Stimulated activated CD8-positive, alpha-beta memory T cell treated with anti-CD3 and anti-CD28 coated beads, Interleukin-12 subunit alpha, Interleukin-12 subunit beta, amount 100 ng/mL, for 1 hour (primary cell): Measurements from ENCODE around the gene VSX1.

Source experiments
- DNase-seq: peaks from one replicate; pipeline ENCODE4 v3.0.0-alpha.2; 2020; ENCODE audit warnings: low read depth

Gene VSX1

DNA sequence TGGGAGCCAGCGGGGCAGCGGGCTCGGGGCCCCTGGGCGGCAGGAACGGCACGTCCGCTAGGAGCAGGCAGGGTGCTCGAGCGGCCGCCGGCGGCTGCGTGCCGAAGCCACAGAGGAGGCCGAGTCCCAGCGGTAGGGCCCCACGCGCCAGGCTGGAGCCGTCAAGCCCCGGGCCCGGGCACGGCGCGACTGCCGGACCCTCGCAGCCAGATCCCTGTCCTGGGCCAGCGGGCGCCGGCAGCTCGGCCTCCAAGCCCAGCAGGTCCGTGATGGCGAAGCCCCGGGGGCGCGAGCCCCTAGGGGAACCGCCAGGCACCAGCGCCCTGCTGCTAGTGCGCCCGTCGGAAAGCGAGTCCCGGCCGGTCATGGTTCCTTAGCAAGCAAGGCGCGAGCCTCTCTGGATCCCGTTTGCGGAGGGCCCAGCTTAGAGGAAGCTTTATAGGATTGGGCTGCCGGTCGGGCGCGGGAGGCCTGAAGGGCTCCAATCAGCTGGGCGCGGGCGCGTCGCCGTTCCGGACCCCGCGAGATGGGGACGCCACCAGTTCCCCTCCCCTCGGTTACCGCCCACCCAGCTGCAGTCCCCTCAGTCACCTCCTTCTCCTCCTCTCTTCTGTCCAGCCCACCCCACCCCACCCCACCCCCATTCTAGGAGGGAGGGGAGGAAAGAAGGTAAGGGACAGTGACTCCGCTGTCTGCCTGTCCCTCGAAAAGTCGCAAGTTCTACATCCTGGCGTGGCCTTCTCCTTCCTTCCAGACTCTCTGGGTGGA is at the start of gene VSX1:
Gene VSX1, minus strand, starts transcription at position 412 of the 768 bp plus-strand sequence. Its CDS starts 45 bp downstream, at position 367.
- no peak for DNase-seq

DNA sequence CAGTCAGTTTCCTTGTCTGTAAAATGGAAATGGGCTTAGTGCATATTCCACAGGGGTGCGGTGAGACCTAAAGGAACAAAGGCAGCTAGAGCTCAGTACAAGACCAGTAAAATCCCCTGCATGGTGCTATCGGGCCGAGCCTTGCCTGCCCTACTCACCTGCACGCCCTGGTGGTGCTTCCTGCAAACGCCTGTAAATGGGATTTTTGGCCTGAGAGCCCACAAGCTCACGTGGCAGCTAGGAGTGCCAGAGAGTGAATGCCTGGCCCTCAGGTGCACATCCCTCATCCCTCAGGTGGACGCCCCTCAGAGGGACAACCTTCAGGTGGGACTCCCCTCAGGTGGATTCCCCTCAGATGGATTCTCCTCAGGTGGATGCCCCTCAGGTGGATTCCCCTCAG is 48.0 kb upstream of the VSX1 start:
- DNase-seq, result no peak

- DNase-seq, result no peak
Observed at GRCh38 chr20:25129428-25129827, 47.5 kb upstream of the VSX1 start.

- no peak for DNase-seq
Observed at GRCh38 chr20:25128649-25129048, 46.7 kb upstream of the VSX1 start.

DNA sequence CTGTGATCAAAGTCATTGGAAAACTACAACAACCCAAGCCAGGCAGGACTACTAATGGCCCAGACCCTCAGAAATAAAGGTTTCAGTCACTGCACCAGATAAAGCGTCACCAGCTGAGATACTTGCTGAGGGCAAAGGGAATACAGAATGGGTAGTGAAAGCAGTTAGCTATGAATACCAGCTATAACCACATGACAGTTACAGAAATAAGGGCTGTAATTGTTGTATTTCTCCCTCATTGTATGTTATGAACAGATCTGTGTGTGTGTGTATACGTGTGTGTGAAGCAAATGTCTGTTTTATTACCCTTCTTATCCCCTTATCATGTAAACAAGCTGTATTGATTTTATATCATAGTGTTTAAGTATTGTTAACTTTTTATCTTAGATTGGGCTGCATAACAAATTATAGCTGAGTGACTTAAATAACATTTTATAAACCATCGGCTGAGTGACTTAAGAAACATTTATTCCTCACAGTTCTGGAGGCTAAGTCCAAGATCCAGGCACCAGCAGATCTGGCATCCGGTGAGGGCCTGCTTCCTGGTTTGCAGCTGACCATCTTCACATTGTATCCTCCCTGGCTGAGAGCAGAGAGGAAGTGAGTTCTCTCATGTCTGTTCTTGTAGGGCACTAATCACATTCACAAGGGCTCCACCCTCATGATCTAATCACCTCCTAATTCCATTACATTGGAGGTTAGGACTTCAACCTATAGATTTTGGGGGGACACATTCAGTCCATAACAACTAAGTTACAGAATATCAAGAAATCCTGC is 46.0 kb upstream of the VSX1 start:
- DNase-seq, result no peak

DNA sequence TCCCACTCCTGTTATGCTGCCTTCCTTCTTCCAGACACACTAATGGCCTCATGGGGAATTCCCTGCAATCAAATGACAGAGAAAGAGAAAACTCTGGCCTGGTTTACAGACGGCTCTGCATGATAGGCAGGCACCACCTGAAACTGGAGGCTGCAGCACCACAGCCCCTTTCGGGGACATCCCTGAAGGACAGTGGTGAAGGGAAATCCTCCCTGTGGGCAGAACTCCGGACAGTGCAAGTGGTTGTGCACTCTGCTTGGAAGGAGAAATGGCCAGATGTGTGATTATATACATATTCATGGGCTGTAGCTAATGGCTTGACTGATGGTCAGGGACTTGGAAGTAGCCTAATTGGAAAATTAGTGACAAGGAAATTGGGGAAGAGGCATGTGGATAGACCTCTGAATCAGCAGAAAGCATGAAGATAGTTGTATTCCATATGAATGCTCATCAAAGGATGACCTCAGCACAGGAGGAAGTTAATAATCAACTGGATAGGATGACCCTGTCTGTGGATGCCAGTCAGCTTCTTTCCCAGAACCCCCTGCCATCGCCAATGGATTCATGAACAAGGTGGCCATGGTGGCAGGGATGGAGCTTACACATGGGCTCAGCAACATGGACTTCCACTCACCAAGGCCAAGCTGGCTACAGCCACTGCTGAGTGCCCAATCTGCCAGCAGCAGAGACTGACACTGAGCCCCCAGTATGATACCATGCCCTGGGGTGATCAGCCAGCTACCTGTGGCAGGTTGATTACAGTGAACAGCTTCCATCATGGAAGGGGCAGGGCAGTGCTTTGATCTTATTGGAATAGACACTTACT is 44.5 kb upstream of the VSX1 start:
- no peak for DNase-seq

DNA sequence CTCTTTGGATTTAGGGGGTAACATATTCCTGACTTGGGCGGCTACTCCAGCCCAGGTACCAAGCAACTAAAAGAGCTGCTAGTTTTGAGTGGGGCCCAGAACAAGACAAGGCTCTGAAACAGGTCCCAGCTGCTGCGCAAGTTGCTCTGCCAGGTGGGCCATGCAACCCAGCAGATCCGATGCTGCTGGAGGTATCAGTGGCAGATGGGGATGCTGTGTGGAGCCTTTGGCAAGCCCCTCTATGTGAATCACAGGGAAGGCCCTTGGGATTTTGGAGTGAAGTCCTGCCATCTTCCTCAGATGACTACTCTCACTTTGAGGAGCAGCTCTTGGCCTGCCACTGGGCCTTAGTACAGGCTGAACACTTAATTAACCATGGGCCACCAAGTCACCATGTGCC is 43.7 kb upstream of the VSX1 start:
- no peak for DNase-seq

DNA sequence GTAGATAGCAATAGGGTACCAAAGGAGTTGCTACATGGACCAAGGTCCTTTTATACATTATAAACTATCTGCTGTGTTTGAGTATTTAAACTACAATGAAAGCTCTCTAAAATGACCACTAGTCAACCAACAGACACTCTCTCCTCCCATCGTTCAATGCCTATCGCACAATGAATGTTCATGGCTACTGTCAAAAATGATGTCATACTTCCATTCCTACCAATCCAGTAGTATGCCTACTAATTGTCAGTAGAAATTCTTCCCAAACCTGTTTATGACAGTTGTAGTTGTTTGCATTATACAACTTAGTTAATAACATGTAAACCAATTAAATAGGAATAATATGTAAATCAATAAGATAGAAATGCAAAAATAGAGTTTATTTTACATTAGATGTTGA is 39.0 kb upstream of the VSX1 start:
- no peak for DNase-seq

GRCh38 chr20:25120457-25120856 is 38.5 kb upstream of the VSX1 start:
- DNase-seq, result no peak

DNA sequence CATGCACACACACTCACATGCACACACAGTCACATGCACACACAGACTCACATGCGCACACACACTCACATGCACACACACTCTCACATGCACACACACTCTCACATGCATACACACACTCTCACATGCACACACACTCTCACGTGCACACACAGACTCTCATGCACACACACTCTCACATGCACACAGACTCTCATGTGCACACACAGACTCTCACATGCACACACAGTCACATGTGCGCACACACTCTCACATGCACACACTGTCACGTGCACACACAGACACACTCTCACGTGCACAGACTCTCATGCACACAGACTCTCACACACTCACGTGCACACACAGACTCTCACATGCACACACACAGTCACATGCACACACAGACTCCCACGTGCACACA is 36.6 kb upstream of the VSX1 start:
- no peak for DNase-seq

- no peak for DNase-seq
Observed at GRCh38 chr20:25117990-25118389, 36.0 kb upstream of the VSX1 start.

GRCh38 chr20:25116739-25117458 is 35.0 kb upstream of the VSX1 start:
- no peak for DNase-seq

GRCh38 chr20:25103526-25103925 is 21.6 kb upstream of the VSX1 start:
- DNase-seq, result no peak

- no peak for DNase-seq
Observed at GRCh38 chr20:25100914-25101313, 19.0 kb upstream of the VSX1 start.

DNA sequence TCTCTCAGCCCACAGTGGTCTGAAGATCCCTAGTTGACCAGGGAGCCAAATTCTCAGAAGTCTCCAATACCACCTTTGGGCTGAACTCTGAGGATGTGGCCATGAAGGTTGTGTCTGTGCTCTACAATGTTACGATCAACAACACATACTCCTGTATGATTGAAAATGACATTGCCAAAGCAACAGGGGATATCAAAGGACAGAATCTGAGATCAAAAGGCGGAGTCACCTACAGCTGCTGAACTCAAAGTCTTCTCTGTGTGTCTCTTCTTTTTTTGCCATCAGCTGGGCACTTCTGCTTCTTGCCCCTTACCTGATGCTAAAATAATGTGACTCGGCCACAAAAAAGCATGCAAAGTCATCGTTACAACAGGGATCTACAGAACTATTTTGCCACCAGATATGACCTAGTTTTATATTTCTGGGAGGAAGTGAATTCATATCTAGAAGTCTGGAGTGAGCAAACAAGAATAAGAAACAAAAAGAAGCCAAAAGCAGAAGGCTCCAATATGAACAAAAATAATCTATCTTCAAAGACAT is 17.7 kb upstream of the VSX1 start:
- no peak for DNase-seq

GRCh38 chr20:25097498-25097897 is 15.6 kb upstream of the VSX1 start:
- no peak for DNase-seq

DNA sequence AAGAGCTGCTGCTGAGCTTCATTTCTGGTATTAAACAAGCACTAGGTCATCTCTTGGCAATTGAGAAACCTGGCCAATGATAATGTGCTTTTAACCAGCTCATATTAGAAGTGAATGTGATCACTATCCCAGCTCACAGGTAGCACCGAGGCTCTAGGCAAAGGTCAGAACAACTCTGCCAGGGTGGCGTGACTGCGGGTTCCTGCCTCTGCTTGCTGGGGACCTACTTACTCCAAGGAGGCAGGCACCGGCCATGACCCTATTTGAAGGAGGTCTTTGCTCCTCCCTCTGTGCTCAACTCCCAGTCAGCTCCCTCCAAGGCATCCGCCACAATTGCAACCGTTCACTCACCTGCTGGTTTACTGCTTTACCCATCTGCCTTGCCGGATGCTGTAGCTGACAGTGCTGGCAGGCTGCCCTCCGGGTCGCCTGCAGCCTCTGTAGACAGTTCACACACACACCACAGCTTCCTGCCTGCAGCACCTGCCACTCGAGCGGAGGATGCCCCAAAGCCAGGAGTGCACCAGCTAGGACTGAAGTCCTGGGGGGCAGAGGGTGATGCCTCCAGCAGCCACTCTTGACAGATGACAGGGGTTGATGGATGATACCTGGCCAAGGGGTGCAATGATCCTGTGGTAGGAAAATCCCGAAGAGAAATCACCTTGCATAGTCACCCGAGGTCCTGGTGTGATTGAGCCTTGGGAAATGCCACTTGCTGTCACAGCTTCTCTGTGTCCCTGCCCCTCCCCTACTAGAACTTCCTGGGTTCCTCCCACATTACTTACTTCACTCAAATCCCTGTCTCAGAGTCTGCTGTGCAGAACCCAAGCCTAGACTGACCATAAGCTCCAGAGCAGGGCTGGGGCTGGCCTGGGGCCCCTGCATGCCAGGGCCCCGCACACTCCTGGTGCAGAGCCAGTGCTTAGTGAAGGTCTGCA is 8.8 kb upstream of the VSX1 start:
- DNase-seq, result peak; percentile 50

GRCh38 chr20:25089662-25090061 is 7.7 kb upstream of the VSX1 start:
- DNase-seq, result no peak

DNA sequence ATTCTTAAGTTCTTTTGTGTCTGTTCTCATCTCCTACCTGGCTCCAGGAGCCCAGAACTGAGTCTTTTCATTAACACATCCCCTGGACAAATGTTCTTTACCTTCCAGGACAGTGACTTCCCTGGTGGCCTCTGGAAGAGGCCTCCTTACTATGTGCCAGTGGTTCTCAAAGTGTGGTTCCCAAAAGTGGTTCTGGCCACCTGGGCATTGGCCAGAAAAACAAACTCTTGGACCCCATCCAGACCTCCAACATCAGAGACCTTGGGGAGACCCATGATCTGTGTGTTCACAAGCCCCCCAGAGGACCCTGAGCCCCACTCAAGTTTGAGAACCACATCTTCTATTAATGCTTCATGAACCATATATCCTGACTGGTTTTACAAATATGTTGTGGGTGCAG is 7.2 kb upstream of the VSX1 start:
- DNase-seq, result no peak

DNA sequence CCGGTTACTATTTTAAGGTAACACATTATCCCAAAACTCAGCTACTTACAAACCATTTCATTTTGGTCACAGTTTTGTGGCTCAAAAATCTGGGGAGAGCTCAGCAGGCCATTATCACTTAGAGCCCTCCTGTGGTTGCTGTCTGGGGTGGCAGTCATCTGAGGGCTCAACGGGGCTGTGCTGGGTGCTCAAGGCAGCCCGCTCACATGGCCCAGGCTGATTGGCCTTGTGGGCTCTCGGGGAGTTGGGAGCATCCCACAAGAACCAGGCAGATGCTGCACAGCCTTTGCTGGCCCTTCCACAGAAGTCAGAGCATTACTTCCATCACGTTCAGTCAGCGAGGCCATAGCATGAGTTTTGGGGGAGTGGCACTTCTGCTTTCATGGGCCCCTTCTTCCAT is 6.3 kb upstream of the VSX1 start:
- DNase-seq, result no peak
